GM12874 (cell line): ENCODE data around the gene CCNL2.

Source experiments
- TF ChIP-seq, protein P1 (sequence below): IDR thresholded peaks from 2 replicates; pipeline ENCODE4 v1.5.1; 2011; ENCODE audit warnings: low read depth, mild to moderate bottlenecking, control low read depth, low read length, moderate library complexity; ENCODE audit not compliant: insufficient read depth

The CCNL2 gene

DNA sequence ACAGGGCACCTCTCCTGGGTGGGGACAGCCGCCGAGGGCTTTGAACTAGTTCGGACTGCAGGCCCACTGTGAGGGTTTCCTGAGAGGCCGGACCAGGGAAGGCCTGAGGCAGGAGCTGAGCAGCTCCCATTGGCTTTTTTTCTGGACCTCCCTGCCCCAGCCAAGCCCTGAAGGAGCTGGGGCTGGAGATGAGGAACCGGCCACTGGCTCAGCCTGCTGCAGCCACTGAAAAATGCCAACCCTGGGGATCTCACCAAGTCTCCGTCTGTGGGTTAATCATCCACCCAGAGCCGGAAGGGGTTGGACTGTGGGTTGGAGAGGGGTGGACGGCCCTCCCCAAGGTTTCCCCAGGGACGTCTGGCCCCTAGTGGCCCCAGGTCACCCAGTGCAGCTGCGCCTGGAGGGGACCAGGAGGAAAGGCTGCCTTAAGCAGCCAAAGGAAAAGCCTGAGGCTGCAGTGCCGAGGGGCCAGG lies 38.8 kb upstream of the CCNL2 start:
- TF ChIP-seq, protein P1, sequence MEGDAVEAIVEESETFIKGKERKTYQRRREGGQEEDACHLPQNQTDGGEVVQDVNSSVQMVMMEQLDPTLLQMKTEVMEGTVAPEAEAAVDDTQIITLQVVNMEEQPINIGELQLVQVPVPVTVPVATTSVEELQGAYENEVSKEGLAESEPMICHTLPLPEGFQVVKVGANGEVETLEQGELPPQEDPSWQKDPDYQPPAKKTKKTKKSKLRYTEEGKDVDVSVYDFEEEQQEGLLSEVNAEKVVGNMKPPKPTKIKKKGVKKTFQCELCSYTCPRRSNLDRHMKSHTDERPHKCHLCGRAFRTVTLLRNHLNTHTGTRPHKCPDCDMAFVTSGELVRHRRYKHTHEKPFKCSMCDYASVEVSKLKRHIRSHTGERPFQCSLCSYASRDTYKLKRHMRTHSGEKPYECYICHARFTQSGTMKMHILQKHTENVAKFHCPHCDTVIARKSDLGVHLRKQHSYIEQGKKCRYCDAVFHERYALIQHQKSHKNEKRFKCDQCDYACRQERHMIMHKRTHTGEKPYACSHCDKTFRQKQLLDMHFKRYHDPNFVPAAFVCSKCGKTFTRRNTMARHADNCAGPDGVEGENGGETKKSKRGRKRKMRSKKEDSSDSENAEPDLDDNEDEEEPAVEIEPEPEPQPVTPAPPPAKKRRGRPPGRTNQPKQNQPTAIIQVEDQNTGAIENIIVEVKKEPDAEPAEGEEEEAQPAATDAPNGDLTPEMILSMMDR = 0 out of 2 replicates have a peak, but pooled peaks have one; percentile 17

DNA sequence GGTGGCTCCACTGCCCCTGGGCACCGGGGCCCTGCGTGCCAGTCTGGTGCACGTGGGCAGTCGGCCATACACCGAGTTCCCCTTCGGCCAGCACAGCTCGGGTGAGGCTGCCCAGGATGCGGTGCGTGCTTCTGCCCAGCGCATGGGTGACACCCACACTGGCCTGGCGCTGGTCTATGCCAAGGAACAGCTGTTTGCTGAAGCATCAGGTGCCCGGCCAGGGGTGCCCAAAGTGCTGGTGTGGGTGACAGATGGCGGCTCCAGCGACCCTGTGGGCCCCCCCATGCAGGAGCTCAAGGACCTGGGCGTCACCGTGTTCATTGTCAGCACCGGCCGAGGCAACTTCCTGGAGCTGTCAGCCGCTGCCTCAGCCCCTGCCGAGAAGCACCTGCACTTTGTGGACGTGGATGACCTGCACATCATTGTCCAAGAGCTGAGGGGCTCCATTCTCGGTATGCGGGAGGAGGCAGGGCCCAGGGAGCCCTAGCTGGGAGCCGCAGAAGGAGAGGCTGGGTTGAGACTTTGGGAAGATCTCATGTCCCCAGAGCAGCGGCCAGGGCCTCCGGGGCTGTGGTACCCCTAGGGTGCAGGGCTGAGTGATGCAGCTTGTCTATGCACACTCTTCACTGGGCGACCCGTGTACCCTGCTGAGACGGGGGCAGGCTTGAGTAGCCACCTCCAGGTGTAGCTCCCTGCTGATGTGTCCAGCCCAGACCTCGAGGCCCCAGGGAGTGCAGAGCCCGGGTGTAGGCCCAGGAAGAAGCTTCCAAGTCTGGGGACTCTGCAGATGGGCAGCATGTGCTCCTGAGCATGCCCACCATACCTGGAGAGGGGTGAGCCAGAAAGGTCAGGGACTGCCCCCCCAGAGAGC lies 38.1 kb upstream of the CCNL2 start:
- TF ChIP-seq, protein P1 = no peak

DNA sequence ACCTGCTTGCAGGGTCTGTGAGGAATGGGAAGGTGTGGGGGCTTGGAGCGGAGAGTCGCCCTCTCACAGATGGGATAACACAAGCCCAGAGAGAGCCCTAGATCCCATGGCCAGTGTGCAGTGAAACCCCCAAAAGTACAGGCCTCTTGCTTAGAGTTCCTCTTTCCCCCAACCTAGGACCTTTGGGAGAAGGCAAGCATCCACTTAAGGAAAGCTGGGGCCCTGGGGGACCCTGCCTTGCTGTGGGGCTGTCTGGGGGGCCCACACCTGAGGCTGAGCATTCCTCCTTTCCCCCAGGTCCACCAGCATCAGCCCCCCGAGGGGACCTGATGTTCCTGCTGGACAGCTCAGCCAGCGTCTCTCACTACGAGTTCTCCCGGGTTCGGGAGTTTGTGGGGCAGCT lies 37.5 kb upstream of the CCNL2 start:
- TF ChIP-seq, protein P1 = no peak

DNA sequence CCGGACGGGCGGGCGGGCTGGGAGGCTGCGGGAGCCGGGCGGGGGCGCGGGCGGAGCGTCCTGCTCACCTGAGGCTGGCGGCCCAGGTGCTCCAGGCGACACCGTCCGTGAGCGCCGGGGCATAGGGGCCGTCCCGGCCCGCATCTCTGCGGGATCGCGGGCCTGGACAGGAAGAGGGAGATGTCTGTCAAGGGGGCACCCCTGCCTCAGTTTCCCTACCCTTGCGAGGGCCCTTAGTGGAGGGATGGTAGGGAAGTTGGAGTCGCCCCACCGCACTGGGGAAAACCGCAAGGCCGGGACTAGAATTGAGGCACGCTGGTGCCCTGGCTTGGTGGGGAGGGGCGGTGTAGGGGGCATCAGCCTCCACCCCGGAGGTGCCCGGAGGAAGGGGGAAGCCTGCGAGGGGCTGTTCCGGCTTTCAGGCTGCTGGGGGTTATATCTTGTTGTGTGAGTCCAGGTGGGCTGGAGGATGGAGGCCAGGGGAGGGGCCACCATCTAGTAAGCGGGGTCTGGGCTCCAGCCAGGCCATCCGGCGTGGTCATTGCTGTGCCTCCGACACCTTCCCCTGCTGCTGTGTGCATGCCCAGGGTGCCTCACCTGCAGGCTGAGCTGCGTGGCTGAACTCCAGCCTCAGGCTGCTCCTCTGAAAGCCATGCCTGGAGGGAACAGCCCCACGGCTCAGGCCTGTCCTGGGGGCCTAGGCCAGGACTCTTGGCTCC lies 36.9 kb upstream of the CCNL2 start:
- TF ChIP-seq, protein P1 = no peak

DNA sequence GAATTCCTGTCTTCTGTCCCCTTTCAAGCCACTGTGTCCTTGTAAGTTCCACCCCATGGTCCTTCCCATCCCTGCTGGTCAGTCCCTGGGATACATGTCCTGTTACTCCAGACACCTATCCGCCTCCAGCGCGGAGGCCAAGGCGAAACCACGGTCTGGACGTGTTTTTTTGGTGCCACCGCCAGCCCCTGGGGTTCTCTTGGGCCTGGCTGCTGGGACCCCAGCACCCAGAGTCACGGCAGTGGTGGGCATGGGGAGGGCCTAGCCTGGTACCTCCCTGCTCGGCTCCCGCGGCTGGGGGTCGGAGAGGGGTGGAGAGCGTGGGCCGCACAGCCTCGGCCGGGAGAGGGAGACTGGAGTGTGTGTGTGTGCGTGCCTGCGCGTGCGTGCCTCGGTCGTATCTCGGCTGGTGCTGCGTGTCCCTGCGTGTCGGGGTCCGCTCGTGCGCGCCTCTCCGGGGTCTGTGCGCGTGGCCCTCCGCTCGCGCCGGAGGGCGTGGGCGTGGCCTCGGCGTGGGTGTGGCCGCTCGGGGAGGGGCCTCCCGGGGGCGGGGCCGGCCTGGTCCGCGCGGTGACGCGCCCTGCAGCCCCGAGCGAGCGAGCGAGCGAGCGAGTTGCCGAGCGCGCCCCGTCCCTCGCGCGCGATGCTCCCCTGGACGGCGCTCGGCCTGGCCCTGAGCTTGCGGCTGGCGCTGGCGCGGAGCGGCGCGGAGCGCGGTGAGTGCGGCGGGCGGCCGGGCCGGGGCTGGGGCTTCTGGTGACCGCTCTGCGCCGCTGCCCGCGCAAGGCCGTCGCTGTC lies 36.2 kb upstream of the CCNL2 start, which contains the start of gene VWA1:
VWA1 (plus strand) TSS at position 585 of the 798 bp plus-strand sequence; CDS start at position 644, 59 bp downstream.
- TF ChIP-seq, protein P1 = no peak

DNA sequence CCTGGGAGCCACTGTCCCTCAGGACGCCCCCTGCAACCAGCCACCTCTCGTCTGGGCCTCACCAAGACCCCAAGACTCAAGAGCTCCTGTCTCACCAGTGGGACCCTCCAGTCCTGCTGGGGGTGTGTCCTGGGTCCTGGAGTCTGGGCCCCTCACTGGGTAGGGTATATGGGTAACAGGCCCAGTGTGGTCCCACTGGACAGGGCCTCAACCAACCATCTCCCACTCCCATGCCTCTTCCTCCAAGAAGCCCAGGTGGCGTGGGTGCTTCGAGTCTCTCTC lies 35.6 kb upstream of the CCNL2 start:
- TF ChIP-seq, protein P1 = no peak
